Activated CD4-positive, alpha-beta T cell treated with anti-CD3 and anti-CD28 coated beads, Interleukin-2, amount 10 ng/mL, durations not matched to agents 24 days and 14 days (primary cell): ENCODE results near the gene GNB4. TPM values are rescaled to one million over a fixed set of nuclear protein-coding genes. Genes with fewer than 3 reads are reported as not detected.

ENCODE experiments used
- DNase-seq: peaks from one replicate; pipeline ENCODE4 v3.0.0; 2022
- H3K27ac Mint-ChIP-seq: one replicate; pipeline ENCODE4 v1.8.0; 2022; ENCODE audit warnings: mild to moderate bottlenecking, mixed read lengths
- H3K27me3 Mint-ChIP-seq: one replicate; pipeline ENCODE4 v1.8.0; 2022; ENCODE audit warnings: mixed read lengths
- H3K36me3 Mint-ChIP-seq: one replicate; pipeline ENCODE4 v1.8.0; 2022; ENCODE audit warnings: low read depth, mild to moderate bottlenecking, mixed read lengths
- H3K4me1 Mint-ChIP-seq: one replicate; pipeline ENCODE4 v1.8.0; 2021; ENCODE audit warnings: mixed read lengths
- H3K4me3 Mint-ChIP-seq: one replicate; pipeline ENCODE4 v1.8.0; 2022; ENCODE audit warnings: mild to moderate bottlenecking, moderate library complexity, mixed read lengths
- H3K9me3 Mint-ChIP-seq: one replicate; pipeline ENCODE4 v1.8.0; 2021; ENCODE audit warnings: mixed read lengths
- intact Hi-C: fragments of 100-400 bp; cut with micrococcal nuclease; formaldehyde crosslinking; loops from one replicate; pipeline ENCODE4 v1.15.1; 2023
- total RNA-seq: library from RNA; stranded (reverse); gene quantifications from 2 replicates; pipeline ENCODE4 v1.2.3, GENCODE V29; 2022

Gene GNB4
- total RNA-seq, 1 donor from 2014 or later, result 14.0 TPM

- H3K9me3 Mint-ChIP-seq, result no peaks in the 10 kb centered on the region
Measured at GRCh38 chr3:179375091-179375999, 75.9 kb downstream of the GNB4 start.

DNA sequence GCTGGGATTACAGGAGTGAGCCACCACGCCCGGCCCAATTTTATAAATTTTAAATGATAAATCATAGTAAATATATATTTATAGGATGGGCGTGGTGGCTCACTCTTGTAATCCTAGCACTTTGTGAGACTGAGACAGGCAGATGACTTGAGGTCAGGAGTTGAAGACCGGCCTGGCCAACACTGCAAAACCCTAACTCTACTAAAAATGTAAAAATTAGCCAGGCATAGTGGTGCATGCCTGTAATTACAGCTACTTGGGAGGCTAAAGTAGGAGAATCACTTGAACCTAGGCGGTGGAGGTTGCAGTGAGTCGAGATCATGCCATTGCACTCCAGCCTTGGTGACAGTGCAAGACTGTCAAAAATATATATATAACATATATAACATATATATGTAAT lies 77.3 kb downstream of the GNB4 start:
- Mint-ChIP-seq H3K9me3 (no peaks in the 10 kb centered on the region), H3K27me3 (no peaks in the 10 kb centered on the region), H3K4me1 (no peaks in the 10 kb centered on the region), H3K36me3 (peaks cover 31% of the 10 kb centered on the region), H3K4me3 (no peak overlapping the region), H3K27ac (no peak overlapping the region)
- intact Hi-C loops, result no loop called here
- no peak for DNase-seq

More at GRCh38 chr3:179375091-179375999, 75.9 kb downstream of the GNB4 start:
- no peak for DNase-seq
- intact Hi-C loops, result no loop called here
- Mint-ChIP-seq H3K4me1 (no peaks in the 10 kb centered on the region), H3K27ac (no peak overlapping the region), H3K27me3 (no peaks in the 10 kb centered on the region), H3K36me3 (peaks cover 39% of the 10 kb centered on the region), H3K4me3 (no peak overlapping the region)

DNA sequence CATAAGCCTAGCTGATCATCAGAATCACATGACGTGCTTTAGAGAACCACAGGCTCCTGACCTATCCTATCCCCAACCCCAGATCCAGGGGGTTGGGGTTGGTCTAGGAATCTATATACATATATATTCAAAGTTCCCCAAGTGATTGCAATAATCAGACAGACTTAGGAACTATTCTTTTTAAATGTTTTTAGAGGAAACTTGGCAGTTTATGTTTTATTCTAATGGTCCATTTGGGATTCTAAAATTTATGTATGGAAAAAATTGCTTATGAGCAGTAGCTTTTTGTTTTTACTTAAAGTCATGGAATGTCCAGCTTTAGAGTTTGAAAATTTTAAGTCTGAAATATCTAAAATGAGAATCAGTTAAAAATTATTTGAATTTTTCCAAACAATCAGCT lies 81.6 kb downstream of the GNB4 start:
- no peak for DNase-seq
- Mint-ChIP-seq H3K9me3 (no peaks in the 10 kb centered on the region), H3K4me3 (no peak overlapping the region), H3K4me1 (no peaks in the 10 kb centered on the region), H3K27me3 (no peaks in the 10 kb centered on the region), H3K27ac (no peak overlapping the region), H3K36me3 (peaks cover 31% of the 10 kb centered on the region)
- intact Hi-C loops, result no loop called here

DNA sequence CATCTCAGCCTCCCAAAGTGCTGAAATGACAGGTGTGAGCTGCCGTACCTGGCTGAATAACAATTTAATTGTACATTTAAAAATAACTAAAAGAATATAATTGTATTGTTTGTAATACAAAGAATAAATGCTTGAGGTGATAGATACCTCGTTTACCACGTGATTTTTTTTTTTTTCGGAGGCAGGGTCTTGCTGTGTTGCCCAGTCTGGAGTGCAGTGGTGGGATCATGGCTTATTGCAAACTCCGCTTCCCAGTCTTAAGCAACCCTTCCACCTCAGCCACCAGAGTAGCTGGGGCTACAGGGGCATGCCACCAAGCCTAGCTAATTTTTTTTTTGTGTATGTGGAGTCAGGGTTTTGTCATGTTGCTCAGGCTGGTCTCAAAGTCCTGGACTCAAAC lies 87.9 kb downstream of the GNB4 start:
- Mint-ChIP-seq H3K4me1 (no peaks in the 10 kb centered on the region), H3K36me3 (peaks cover 49% of the 10 kb centered on the region), H3K27me3 (no peaks in the 10 kb centered on the region), H3K9me3 (no peaks in the 10 kb centered on the region), H3K4me3 (no peak overlapping the region), H3K27ac (no peak overlapping the region)
- DNase-seq, result no peak
- intact Hi-C loops, result no loop called here

- DNase-seq, result peak; percentile 43
- Mint-ChIP-seq H3K9me3 (no peaks in the 10 kb centered on the region), H3K27me3 (no peaks in the 10 kb centered on the region), H3K27ac (no peak overlapping the region), H3K36me3 (peaks cover 70% of the 10 kb centered on the region), H3K4me3 (no peak overlapping the region), H3K4me1 (peaks cover 10% of the 10 kb centered on the region)
- intact Hi-C loops, result no loop called here
Measured at GRCh38 chr3:179355996-179356395, 95.3 kb downstream of the GNB4 start.

DNA sequence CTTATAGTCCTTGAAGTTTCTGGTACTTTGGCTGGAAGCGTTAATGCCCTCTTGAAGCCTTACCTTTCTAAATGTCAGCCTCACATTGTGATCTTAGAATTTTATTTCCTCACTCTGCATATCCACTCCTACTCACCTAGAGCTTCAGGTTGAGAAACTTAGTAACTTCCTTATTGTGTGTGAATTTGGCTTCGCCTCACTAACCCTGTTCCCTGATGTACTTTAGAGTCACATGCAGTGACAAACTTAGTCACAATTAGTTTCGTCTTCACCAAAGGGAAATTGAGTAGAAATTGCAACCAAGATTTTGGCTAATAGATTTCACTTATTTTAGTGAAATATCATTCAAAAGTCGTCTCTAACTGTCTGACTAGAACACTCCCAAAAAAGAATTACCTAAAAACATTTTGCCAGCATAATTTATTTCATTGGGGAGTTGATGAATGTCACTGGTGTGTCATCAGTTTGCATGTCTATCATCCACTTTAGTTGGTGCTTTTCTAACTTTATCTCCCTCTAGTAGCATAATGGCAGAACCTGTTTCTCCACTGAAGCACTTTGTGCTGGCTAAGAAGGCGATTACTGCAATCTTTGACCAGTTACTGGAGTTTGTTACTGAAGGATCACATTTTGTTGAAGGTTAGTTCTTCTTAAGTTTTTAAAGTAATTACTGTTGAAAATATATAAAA lies 102.8 kb downstream of the GNB4 start:
- Mint-ChIP-seq H3K4me3 (peak overlapping the region; percentile 100), H3K4me1 (peaks cover 14% of the 10 kb centered on the region), H3K27me3 (no peaks in the 10 kb centered on the region), H3K27ac (peak overlapping the region; percentile 98), H3K9me3 (no peaks in the 10 kb centered on the region), H3K36me3 (peaks cover 23% of the 10 kb centered on the region)
- peak; percentile 64 for DNase-seq
- intact Hi-C loops, result loop anchor here (1.0 to 10.0 kb wide), 2 partner anchors 333 to 1256 kb away; partner anchors contain the start of gene TTC14

DNA sequence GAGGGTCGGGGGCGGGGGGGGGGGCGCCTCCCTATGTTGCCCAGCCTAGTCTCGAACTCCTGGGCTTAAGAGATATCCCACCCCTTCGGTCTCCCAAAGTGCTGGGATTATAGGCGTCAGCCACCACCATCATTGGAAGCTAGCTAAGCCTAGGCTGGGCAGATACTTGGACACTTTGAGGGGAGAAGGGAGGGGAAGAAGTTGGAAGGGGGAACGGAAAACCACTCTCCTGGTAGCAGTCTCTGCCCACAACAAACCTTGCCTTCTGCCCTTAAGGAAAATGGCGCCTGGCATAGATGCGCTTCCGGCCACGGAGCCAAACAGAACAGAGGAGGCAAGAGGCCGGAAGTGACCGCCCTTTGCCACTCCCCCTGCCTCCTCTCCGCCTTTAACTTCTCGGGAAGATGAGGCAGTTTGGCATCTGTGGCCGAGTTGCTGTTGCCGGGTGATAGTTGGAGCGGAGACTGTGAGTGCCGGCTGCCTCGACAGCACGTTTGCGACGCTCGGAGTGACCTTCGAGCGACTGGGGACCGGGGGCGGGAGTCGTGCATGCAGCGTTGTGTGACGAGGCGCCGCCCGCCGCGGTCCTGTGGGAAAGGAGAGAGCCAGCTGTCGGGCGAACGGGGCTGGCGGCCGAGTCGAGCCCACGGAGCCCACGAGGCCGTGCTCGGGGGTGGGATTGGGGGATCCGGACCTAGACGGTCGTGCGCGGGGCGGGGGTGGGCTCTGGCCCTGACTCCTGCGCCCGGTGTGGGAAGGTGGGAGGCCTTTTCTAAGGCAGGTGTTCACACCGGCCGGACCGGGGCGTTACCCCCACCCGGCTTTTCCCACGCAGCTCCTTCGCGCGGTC lies 103.7 kb downstream of the GNB4 start, which contains the start of gene MFN1:
Gene MFN1 (plus strand): TSS at position 365 of the 850 bp plus-strand sequence. CDS start 1,143 bp downstream, outside the sequence.
- Mint-ChIP-seq H3K36me3 (peaks cover 19% of the 10 kb centered on the region), H3K27ac (peak within 1 kb of the TSS; percentile 98), H3K27me3 (no peaks in the 10 kb centered on the region), H3K4me1 (peaks cover 14% of the 10 kb centered on the region), H3K4me3 (peak within 1 kb of the TSS; percentile 100), H3K9me3 (no peaks in the 10 kb centered on the region)
- intact Hi-C loops, result loop anchor here (1.0 to 10.0 kb wide), 7 partner anchors 24 to 1257 kb away; partner anchors contain the start of genes ACTL6A, MRPL47, NDUFB5 and TTC14
- peak; percentile 97 for DNase-seq

Other genes with a start within 250 kb of the GNB4 start
- 0.19 and 0.70 TPM in 2 replicates for gene KCNMB3, start 200.4 kb downstream of the GNB4 start, total RNA-seq
- gene ZNF639, start 128.4 kb downstream of the GNB4 start, total RNA-seq, result 36.7 and 38.1 TPM in 2 replicates
- gene MFN1, start 103.8 kb downstream of the GNB4 start, total RNA-seq, result 36.2 and 37.0 TPM in 2 replicates
- 127 and 131 TPM in 2 replicates for gene ACTL6A, start 111.5 kb upstream of the GNB4 start, total RNA-seq
- 66.6 and 68.2 TPM in 2 replicates for gene MRPL47, start 153.2 kb upstream of the GNB4 start, total RNA-seq
- 91.8 and 98.6 TPM in 2 replicates for gene NDUFB5, start 153.3 kb upstream of the GNB4 start, total RNA-seq
- gene USP13, start 201.6 kb upstream of the GNB4 start, total RNA-seq, result 13.3 and 15.3 TPM in 2 replicates